OCI-LY1 (cell line): Measurements from ENCODE around the gene C17orf50.

Source experiments
- H2AFZ ChIP-seq: fragments of 200-600 bp; sonication (generic), shearing (Covaris generic); 2 replicates; pipeline ENCODE4 v1.6.0; 2014; ENCODE audit warnings: antibody characterized with exemption, mild to moderate bottlenecking, low read length
- H3F3A ChIP-seq: fragments of 200-600 bp; sonication (generic), shearing (Covaris generic); 2 replicates; pipeline ENCODE4 v1.6.0; 2014; ENCODE audit warnings: mild to moderate bottlenecking, antibody characterized with exemption, low read length, moderate library complexity; ENCODE audit not compliant: insufficient read depth
- H3K27ac ChIP-seq: fragments of 200-600 bp; sonication (generic); 2 replicates; pipeline ENCODE4 v1.5.1; 2014; ENCODE audit warnings: low read length, mixed run types, mild to moderate bottlenecking, low read depth; ENCODE audit not compliant: poor library complexity, severe bottlenecking
- H3K27me3 ChIP-seq: fragments of 200-600 bp; sonication (generic); 2 replicates; pipeline ENCODE4 v1.6.0; 2014; ENCODE audit warnings: antibody characterized with exemption, mild to moderate bottlenecking, low read length, moderate library complexity; ENCODE audit not compliant: insufficient read depth
- H3K36me3 ChIP-seq: fragments of 200-600 bp; sonication (generic); 2 replicates; pipeline ENCODE4 v1.6.1; 2014; ENCODE audit warnings: mild to moderate bottlenecking, antibody characterized with exemption, low read length, moderate library complexity, mixed read lengths; ENCODE audit not compliant: insufficient read depth
- H3K4me1 ChIP-seq: fragments of 200-600 bp; sonication (generic); 2 replicates; pipeline ENCODE4 v1.5.1; 2014; ENCODE audit warnings: mild to moderate bottlenecking, low read length, moderate library complexity; ENCODE audit not compliant: insufficient read depth, severe bottlenecking
- H3K4me2 ChIP-seq: fragments of 200-600 bp; sonication (generic), shearing (Covaris generic); 2 replicates; pipeline ENCODE4 v1.6.1; 2014; ENCODE audit warnings: low read length
- H3K4me3 ChIP-seq: fragments of 200-600 bp; sonication (generic); 2 replicates; pipeline ENCODE4 v1.5.1; 2014; ENCODE audit warnings: low read length, low read depth, mild to moderate bottlenecking, mixed read lengths; ENCODE audit not compliant: poor library complexity, severe bottlenecking
- H3K79me2 ChIP-seq: fragments of 200-600 bp; shearing (Covaris generic); 2 replicates; pipeline ENCODE4 v1.6.1; 2016; ENCODE audit warnings: mixed run types, low read length, mixed read lengths; ENCODE audit not compliant: insufficient read depth
- H3K9ac ChIP-seq: fragments of 200-600 bp; sonication (generic), shearing (Covaris generic); 2 replicates; pipeline ENCODE4 v1.6.1; 2014; ENCODE audit warnings: mild to moderate bottlenecking, low read length, mixed read lengths
- H3K9me2 ChIP-seq: fragments of 200-600 bp; sonication (generic), shearing (Covaris generic); 2 replicates; pipeline ENCODE4 v1.6.1; 2014; ENCODE audit warnings: low read depth, mild to moderate bottlenecking, low read length, mixed read lengths
- H3K9me3 ChIP-seq: fragments of 200-600 bp; shearing (Covaris generic); 2 replicates; pipeline ENCODE4 v1.6.1; 2014; ENCODE audit warnings: low read length, mixed read lengths
- H4K20me1 ChIP-seq: fragments of 200-600 bp; sonication (generic), shearing (Covaris generic); 2 replicates; pipeline ENCODE4 v1.6.0; 2016; ENCODE audit warnings: mild to moderate bottlenecking, low read length; ENCODE audit not compliant: insufficient read depth
- CTCF ChIP-seq: fragments of 200-600 bp; sonication (generic), shearing (Covaris generic); IDR thresholded peaks from 2 replicates; pipeline ENCODE4 v1.5.1; 2017; ENCODE audit warnings: mild to moderate bottlenecking, antibody characterized with exemption, low read length, moderate library complexity, mixed read lengths
- EZH2 ChIP-seq: fragments of 200-600 bp; sonication (generic), shearing (Covaris generic); IDR thresholded peaks from 2 replicates; pipeline ENCODE4 v1.8.0; 2017; ENCODE audit warnings: borderline replicate concordance, mixed run types, mild to moderate bottlenecking, antibody characterized with exemption, low read length, moderate library complexity, mixed read lengths

Gene C17orf50

GRCh38 chr17:35780950-35781349, 20.3 kb downstream of the C17orf50 start:
- no peaks in the 10 kb centered on the region for H3K9me3 ChIP-seq
- H3K4me3 ChIP-seq: no peak overlapping the region
- no peak for TF ChIP-seq EZH2
- TF ChIP-seq CTCF: no peak
- no peaks in the 10 kb centered on the region for H3K36me3 ChIP-seq
- no peaks in the 10 kb centered on the region for H3K9me2 ChIP-seq
- H4K20me1 ChIP-seq: no peaks in the 10 kb centered on the region
- no peak overlapping the region for H3K27ac ChIP-seq
- H3K27me3 ChIP-seq: peaks cover 4% of the 10 kb centered on the region; the same call in 1 of the 2 replicates
- no peaks in the 10 kb centered on the region for H3K4me1 ChIP-seq
- H3K79me2 ChIP-seq: no peaks in the 10 kb centered on the region
- no peak overlapping the region for H2AFZ ChIP-seq
- H3F3A ChIP-seq: no peaks in the 10 kb centered on the region
- H3K4me2 ChIP-seq: no peak overlapping the region
- no peak overlapping the region for H3K9ac ChIP-seq

GRCh38 chr17:35784895-35785294, 24.2 kb downstream of the C17orf50 start:
- Histone ChIP-seq H3K4me1 (no peaks in the 10 kb centered on the region), H3K4me2 (no peak overlapping the region), H3K79me2 (no peaks in the 10 kb centered on the region), H3K9me3 (no peaks in the 10 kb centered on the region), H3K9me2 (no peaks in the 10 kb centered on the region), H3K9ac (no peak overlapping the region), H3F3A (no peaks in the 10 kb centered on the region), H3K27me3 (peaks cover 4% of the 10 kb centered on the region; the same call in 1 of the 2 replicates), H3K27ac (no peak overlapping the region), H2AFZ (no peak overlapping the region), H4K20me1 (no peaks in the 10 kb centered on the region), H3K36me3 (no peaks in the 10 kb centered on the region), H3K4me3 (no peak overlapping the region)
- TF ChIP-seq EZH2 (no peak), CTCF (no peak)

GRCh38 chr17:35786941-35787432, 26.3 kb downstream of the C17orf50 start:
- H3K9me2 ChIP-seq: no peaks in the 10 kb centered on the region
- no peak overlapping the region for H2AFZ ChIP-seq
- no peaks in the 10 kb centered on the region for H3K36me3 ChIP-seq
- H3F3A ChIP-seq: no peaks in the 10 kb centered on the region
- H3K79me2 ChIP-seq: no peaks in the 10 kb centered on the region
- peaks cover 7% of the 10 kb centered on the region for H3K27me3 ChIP-seq
- H3K9me3 ChIP-seq: no peaks in the 10 kb centered on the region
- H3K4me2 ChIP-seq: no peak overlapping the region
- no peak overlapping the region for H3K9ac ChIP-seq
- TF ChIP-seq EZH2 (no peak), CTCF (no peak)
- H4K20me1 ChIP-seq: no peaks in the 10 kb centered on the region
- no peak overlapping the region for H3K27ac ChIP-seq
- no peaks in the 10 kb centered on the region for H3K4me1 ChIP-seq
- H3K4me3 ChIP-seq: no peak overlapping the region
